HepG2 (cell line): Measurements from ENCODE around the gene KCNJ6. TPM values are rescaled to one million over a fixed set of nuclear protein-coding genes. Genes with fewer than 3 reads are reported as not detected.

Source experiments
- ATAC-seq: fragments of 200-7000 bp; cut with Tn5 transposase; 3 replicates; pipeline ENCODE4 v1.9.1; 2020; ENCODE audit warnings: mild to moderate bottlenecking, moderate library complexity
- BruUV-seq: library from RNA; stranded (reverse); fragments of 400-500 nt; replicated peaks from 2 replicates; lab custom pipeline; 2021; lab: Mats Ljungman, UMichigan
- CTCF ChIA-PET: fragments of 300-600 bp; formaldehyde crosslinking; extraction: SDS; loops from one replicate; lab custom pipeline; 2021; ENCODE audit warnings: low total read pairs, inconsistent platforms, low intra/inter-chr PET ratio; lab: Yijun Ruan, JAX
- POLR2A ChIA-PET: fragments of 350-600 bp; sonication (Branson Sonifier 250); formaldehyde crosslinking; loops from one replicate; lab custom pipeline; 2020; ENCODE audit warnings: antibody characterized with exemption, inconsistent platforms; lab: Yijun Ruan, JAX
- DNase-seq: peaks from one replicate; pipeline ENCODE4 v3.0.0-alpha.2; 2015; ENCODE audit warnings: low spot score
- FAIRE-seq: peaks from 3 replicates; lab custom pipeline; 2011; peaks lifted over from hg19 to GRCh38; lab: Jason Lieb, UNC
- H2AFZ ChIP-seq: one replicate; pipeline ENCODE4 v1.6.1; 2011; ENCODE audit warnings: low read length, inconsistent platforms
- H3K27ac ChIP-seq: fragments of 300-600 bp; 3 replicates; pipeline ENCODE4 v1.8.0; 2011; ENCODE audit warnings: mixed run types, mild to moderate bottlenecking, mixed read lengths, low read length, inconsistent platforms; ENCODE audit not compliant: insufficient read depth; ENCODE audit errors: extremely low read length
- H3K27me3 ChIP-seq, 2 experiments: fragments of 200-600 bp in 1 of 2; 2 replicates in 1 of 2; 3 replicates in 1 of 2; pipeline versions ENCODE4 v1.6.0 to v1.8.0; 2011; ENCODE audit warnings: low read length in 2 of 2, mild to moderate bottlenecking in 2 of 2, moderate library complexity in 2 of 2, inconsistent platforms in 1 of 2; ENCODE audit not compliant: insufficient read depth in 2 of 2, control insufficient read depth in 1 of 2
- H3K36me3 ChIP-seq, 2 experiments: fragments of 200-600 bp in 1 of 2; replicated peaks in 1 of 2; 2 replicates in 1 of 2; 3 replicates in 1 of 2; pipeline versions ENCODE4 v1.5.1 to v1.8.0; 2011; ENCODE audit warnings: low read length in 2 of 2, inconsistent platforms in 1 of 2; ENCODE audit not compliant: insufficient read depth in 2 of 2, control insufficient read depth in 1 of 2
- H3K4me1 ChIP-seq: 2 replicates; pipeline ENCODE4 v1.5.1; 2012; ENCODE audit warnings: low read length, inconsistent platforms; ENCODE audit not compliant: insufficient read depth
- H3K4me2 ChIP-seq: 2 replicates; pipeline ENCODE4 v1.6.0; 2011; ENCODE audit warnings: low read depth, low read length, inconsistent platforms
- H3K4me3 ChIP-seq, 3 experiments: fragments of 200-600 bp in 1 of 3; sonication (generic), shearing (Covaris generic) in 1 of 3; replicated peaks in 1 of 3; 2 replicates each; pipeline ENCODE4 v1.5.1; 2011 to 2016; ENCODE audit warnings: low read length in 3 of 3, inconsistent platforms in 2 of 3, low read depth in 2 of 3, mild to moderate bottlenecking in 2 of 3, control low read depth in 1 of 3, mixed read lengths in 1 of 3; ENCODE audit not compliant: insufficient read depth in 1 of 3
- H3K79me2 ChIP-seq: one replicate; pipeline ENCODE4 v1.6.1; 2011; ENCODE audit warnings: low read length, inconsistent platforms; ENCODE audit not compliant: insufficient read depth
- H3K9ac ChIP-seq: 2 replicates; pipeline ENCODE4 v1.6.0; 2011; ENCODE audit warnings: mild to moderate bottlenecking, low read depth, low read length, inconsistent platforms; ENCODE audit not compliant: insufficient read depth
- H3K9me3 ChIP-seq: 2 replicates; pipeline ENCODE4 v1.5.1; 2012; ENCODE audit warnings: mild to moderate bottlenecking, low read length
- H4K20me1 ChIP-seq: 2 replicates; pipeline ENCODE4 v1.6.0; 2011; ENCODE audit warnings: inconsistent platforms, mild to moderate bottlenecking, low read length, moderate library complexity; ENCODE audit not compliant: insufficient read depth
- ELF4 ChIP-seq: sonication (generic); formaldehyde crosslinking; IDR thresholded peaks from 2 replicates; pipeline ENCODE4 v1.5.0; 2020; ENCODE audit warnings: missing genetic modification reagents, mild to moderate bottlenecking, moderate library complexity, borderline replicate concordance
- ERF ChIP-seq: IDR thresholded peaks from 2 replicates; pipeline ENCODE4 v1.6.1; 2018; ENCODE audit warnings: missing biosample characterization, missing genetic modification reagents
- FOXK2 ChIP-seq: fragments of 450-650 bp; IDR thresholded peaks from 2 replicates; pipeline ENCODE4 v1.6.1; 2016
- HIC2 ChIP-seq: sonication (generic); formaldehyde crosslinking; IDR thresholded peaks from 2 replicates; pipeline ENCODE4 v1.9.0; 2022; ENCODE audit warnings: low read depth, missing genetic modification reagents
- PAX8 ChIP-seq: sonication (generic); formaldehyde crosslinking; IDR thresholded peaks from 2 replicates; pipeline ENCODE4 v1.8.0; 2022; ENCODE audit warnings: mild to moderate bottlenecking, missing genetic modification reagents, borderline replicate concordance
- PPARG ChIP-seq: conservative IDR thresholded peaks from 2 replicates; pipeline ENCODE4 v1.6.1; 2016; ENCODE audit warnings: missing biosample characterization, missing genetic modification reagents
- SP2 ChIP-seq: sonication (generic); formaldehyde crosslinking; IDR thresholded peaks from 2 replicates; pipeline ENCODE4 v1.5.1; 2020; ENCODE audit warnings: mild to moderate bottlenecking, missing genetic modification reagents
- ZBTB38 ChIP-seq: sonication (generic); formaldehyde crosslinking; IDR thresholded peaks from 2 replicates; pipeline ENCODE4 v1.5.1; 2020; ENCODE audit warnings: mild to moderate bottlenecking, missing genetic modification reagents
- ZGPAT ChIP-seq: IDR thresholded peaks from 2 replicates; pipeline ENCODE4 v1.6.1; 2016; ENCODE audit warnings: mild to moderate bottlenecking
- ZNF225 ChIP-seq: sonication (generic); formaldehyde crosslinking; IDR thresholded peaks from 2 replicates; pipeline ENCODE4 v1.4.0; 2020; ENCODE audit warnings: mild to moderate bottlenecking, missing genetic modification reagents
- ZNF280D ChIP-seq: sonication (generic); formaldehyde crosslinking; IDR thresholded peaks from 2 replicates; pipeline ENCODE4 v1.5.1; 2020; ENCODE audit warnings: mild to moderate bottlenecking, missing genetic modification reagents
- ZNF326 ChIP-seq: sonication (generic); formaldehyde crosslinking; IDR thresholded peaks from 2 replicates; pipeline ENCODE4 v1.4.0; 2020; ENCODE audit warnings: missing genetic modification reagents, borderline replicate concordance
- ZNF616 ChIP-seq: sonication (generic); formaldehyde crosslinking; IDR thresholded peaks from 2 replicates; pipeline ENCODE4 v1.5.0; 2020; ENCODE audit warnings: low read depth, mild to moderate bottlenecking, missing genetic modification reagents
- ZNF740 ChIP-seq: sonication (generic); formaldehyde crosslinking; IDR thresholded peaks from 2 replicates; pipeline ENCODE4 v1.4.0; 2020; ENCODE audit warnings: missing genetic modification reagents
- ZNF850 ChIP-seq: sonication (generic); formaldehyde crosslinking; conservative IDR thresholded peaks from 2 replicates; pipeline ENCODE4 v1.9.0; 2021; ENCODE audit warnings: mild to moderate bottlenecking, missing genetic modification reagents
- WGBS: methylation state at CpG from one replicate; pipeline ENCODE4 v1.1.6; 2017; ENCODE audit warnings: low lambda C conversion rate; 5-methylcytosine and 5-hydroxymethylcytosine counted together
- in situ Hi-C: cut with HindIII; loops from 2 replicates; pipeline ENCODE4 v1.10.0; 2017; ENCODE audit warnings: low pct_unique_long_range_greater_than_20kb; ENCODE audit not compliant: extremely low pct_ligation_motif_present
- intact Hi-C: fragments of 100-400 bp; cut with micrococcal nuclease; formaldehyde crosslinking; loops from one replicate; pipeline ENCODE4 v1.10.0; 2022; ENCODE audit not compliant: unreplicated experiment
- polyA plus RNA-seq, 8 experiments: library from polyadenylated mRNA; depleted of rRNA in 3 of 8; stranded (reverse) in 7 of 8; unstranded in 1 of 8; fragments of >200 nt; fragmentation: Illumina TruSeq in 4 of 8; extraction: Trizol in 4 of 8; gene quantifications; 2 replicates each; pipeline versions ENCODE4 v1.2.1 to v1.2.3, GENCODE V29; 2011 to 2016; ENCODE audit warnings: low read depth in 4 of 8, missing spikeins in 1 of 8, mixed read lengths in 1 of 8; ENCODE audit not compliant: insufficient read depth in 1 of 8
- total RNA-seq, 5 experiments: library from RNA; depleted of rRNA; stranded (reverse); fragments of >200 nt; fragmentation: Illumina TruSeq; extraction: Trizol; gene quantifications; 2 replicates each; pipeline ENCODE4 v1.2.3, GENCODE V29; 2016; ENCODE audit warnings: low read depth in 1 of 5

Gene KCNJ6
- total and polyA plus RNA-seq, 2 of the 13 experiments (the other 11 are each of a cell fraction or from before 2014, with no cell fraction given), result not detected

GRCh38 chr21:37932936-37933335 is 16.7 kb upstream of the KCNJ6 start:
- TF ChIP-seq ELF4 (no peak), PPARG (no peak), ZGPAT (CRISPR knock-in tag) (no peak), ZNF850 (CRISPR knock-in tag) (no peak), ZNF616 (CRISPR knock-in tag) (no peak), FOXK2 (no peak), ZNF225 (CRISPR knock-in tag) (no peak), PAX8 (CRISPR knock-in tag) (no peak), ZNF280D (CRISPR knock-in tag) (no peak), ZNF740 (CRISPR knock-in tag) (no peak), SP2 (CRISPR knock-in tag) (no peak), ZBTB38 (CRISPR knock-in tag) (no peak), ERF (CRISPR knock-in tag) (no peak), HIC2 (CRISPR knock-in tag) (no peak), ZNF326 (CRISPR knock-in tag) (no peak)
- no peak overlapping the region for H3K4me3 ChIP-seq
- no TSS peak for BruUV-seq

More at GRCh38 chr21:37932936-37933335, 16.7 kb upstream of the KCNJ6 start:
- Histone ChIP-seq H3K79me2 (no peaks in the 10 kb centered on the region), H4K20me1 (no peaks in the 10 kb centered on the region), H3K4me1 (no peaks in the 10 kb centered on the region), H3K4me2 (no peak overlapping the region), H3K27ac (no peak overlapping the region), H3K9ac (no peak overlapping the region), H3K27me3 (no peaks in the 10 kb centered on the region), H2AFZ (no peak overlapping the region), H3K9me3 (peaks cover 25% of the 10 kb centered on the region), H3K36me3 (no peaks in the 10 kb centered on the region)
- ChIA-PET CTCF (no interaction called here), POLR2A (no interaction called here)
- FAIRE-seq (no peak), ATAC-seq (no peak), DNase-seq (no peak)
- 1% methylated on average over 2 of the region's 2 CpGs for WGBS
- in situ Hi-C loops, result no loop called here
- intact Hi-C loops, result no loop called here
